Myocyte (in vitro differentiated cells): Measurements from ENCODE around the gene WDR35. TPM values are rescaled to one million over a fixed set of nuclear protein-coding genes. Genes with fewer than 3 reads are reported as not detected.
"Not testable (repeated sequence)": the region's sequence is repeated elsewhere in the genome, so short reads cannot be mapped to it uniquely, and the experiment has no call there.

Experiments used
- DNase-seq: peaks from one replicate; pipeline ENCODE4 v3.0.0-alpha.2; 2012; ENCODE audit warnings: low read depth
- total RNA-seq: library from RNA; depleted of rRNA; stranded (reverse); fragments of >200 nt; gene quantifications from 2 replicates; pipeline ENCODE4 v1.2.3, GENCODE V29; 2014

Gene WDR35
- total RNA-seq, 1 donor from 2014 or later: 10.6 TPM

GRCh38 chr2:19895535-19895934, 94.4 kb downstream of the WDR35 start:
- DNase-seq: no peak

- DNase-seq: no peak
Measured at GRCh38 chr2:19894134-19894792, 95.6 kb downstream of the WDR35 start.

DNA sequence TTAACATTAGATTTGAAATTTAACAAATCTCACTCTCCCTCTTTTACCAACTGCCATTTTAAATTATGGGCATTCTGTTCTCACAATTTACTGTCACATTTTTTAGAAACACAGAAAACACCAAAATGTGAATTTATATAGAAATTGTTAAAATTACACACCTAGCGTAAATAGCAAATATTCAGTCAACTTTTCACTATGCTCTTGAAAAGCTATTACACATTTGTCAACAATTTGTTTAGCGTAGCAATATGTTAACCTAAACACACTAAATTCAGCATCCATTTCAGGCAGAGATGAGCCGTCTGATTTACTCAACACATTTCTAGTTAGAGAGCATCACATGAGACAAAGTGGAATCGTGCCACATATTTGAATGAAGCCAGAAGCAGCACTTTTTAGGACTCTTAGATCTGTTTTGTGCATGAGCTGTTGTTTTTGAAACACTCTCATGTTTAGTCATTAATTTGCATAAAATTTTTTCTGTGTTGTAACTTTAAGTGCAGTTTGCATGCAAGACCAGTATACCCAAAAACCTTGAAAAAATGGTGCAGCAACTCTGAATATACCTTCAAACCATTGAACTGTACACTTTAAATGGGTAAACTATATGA, 96.3 kb downstream of the WDR35 start:
- no peak for DNase-seq

DNA sequence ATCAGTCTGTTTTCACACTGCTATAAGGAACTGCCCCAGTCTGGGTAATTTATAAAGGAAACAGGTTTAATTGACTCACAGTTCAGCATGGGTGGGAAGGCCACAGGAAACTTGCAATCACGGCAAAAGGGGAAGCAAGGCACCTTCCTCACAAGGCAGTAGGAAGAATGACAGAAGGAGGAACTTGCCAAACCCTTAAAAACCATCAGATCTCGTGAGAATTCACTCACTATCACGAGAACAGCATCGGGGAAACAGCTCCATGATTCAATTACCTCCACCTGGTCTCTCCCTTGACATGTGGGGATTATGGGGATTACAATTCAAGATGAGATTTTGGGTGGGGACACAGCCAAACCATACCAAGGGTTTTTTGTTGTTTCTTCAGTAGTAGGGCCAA, 97.9 kb downstream of the WDR35 start:
- not testable (repeated sequence) for DNase-seq

DNA sequence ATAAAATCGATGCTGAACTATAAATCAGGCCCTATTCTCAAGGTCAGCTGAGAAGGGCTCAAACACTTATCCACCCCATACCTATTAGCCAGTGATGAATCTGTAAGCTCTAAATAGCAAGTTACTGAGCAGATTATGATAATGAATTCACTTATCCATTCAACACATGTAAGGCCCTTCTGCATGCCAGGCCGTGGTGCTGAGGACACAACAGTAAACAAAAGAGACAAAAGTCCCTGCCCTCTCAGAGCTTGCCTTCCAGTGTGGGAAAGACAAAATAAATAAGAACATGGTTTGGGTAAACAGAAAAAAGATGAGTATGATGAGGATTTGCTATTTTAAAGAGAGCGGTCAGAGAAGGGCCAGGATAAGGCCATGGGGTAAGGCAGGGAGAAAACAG, 99.8 kb downstream of the WDR35 start:
- DNase-seq: no peak

DNA sequence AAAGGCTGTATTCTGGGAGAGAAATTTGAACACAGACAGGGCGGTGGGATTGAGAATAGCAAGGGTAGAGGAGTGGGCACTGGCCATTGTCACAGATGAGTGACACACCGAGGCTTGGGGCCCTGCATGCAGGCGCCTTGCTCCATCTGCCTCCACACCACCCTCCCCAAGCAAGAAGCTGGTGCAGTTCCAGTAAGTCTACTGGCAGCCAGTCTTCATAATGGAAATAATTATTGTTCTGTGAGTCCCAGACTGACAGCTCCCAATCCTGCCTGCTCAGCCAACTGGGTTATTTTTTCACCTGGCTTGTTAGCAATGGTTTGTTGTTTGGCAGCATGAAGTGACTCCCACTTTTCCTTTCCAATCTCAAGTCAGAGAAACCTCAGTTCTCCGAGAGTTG, 101.1 kb downstream of the WDR35 start:
- DNase-seq: no peak

GRCh38 chr2:19887510-19887909, 102.4 kb downstream of the WDR35 start:
- DNase-seq: no peak

- DNase-seq: no peak
Measured at GRCh38 chr2:19886261-19886660, 103.6 kb downstream of the WDR35 start.

DNA sequence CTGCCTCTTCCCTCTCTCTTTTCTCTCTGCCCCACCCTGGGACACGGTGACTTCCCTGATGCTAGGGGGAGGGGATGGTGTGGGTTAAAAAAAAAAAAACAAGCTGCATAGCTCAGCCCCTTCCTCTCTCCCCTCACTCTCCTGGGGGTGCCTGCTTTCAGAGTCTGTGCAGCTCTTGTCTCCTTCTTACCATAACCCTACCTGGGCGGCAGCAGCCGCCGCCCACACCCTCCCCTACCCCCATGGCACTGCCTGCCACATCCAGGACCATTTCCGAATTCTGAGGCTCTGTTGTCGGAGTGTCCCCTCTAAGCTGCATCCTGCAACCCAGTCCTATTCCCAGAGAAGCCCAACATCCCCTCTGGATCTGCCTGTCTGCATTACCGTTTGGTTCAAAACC, 104.1 kb downstream of the WDR35 start:
- DNase-seq: no peak

DNA sequence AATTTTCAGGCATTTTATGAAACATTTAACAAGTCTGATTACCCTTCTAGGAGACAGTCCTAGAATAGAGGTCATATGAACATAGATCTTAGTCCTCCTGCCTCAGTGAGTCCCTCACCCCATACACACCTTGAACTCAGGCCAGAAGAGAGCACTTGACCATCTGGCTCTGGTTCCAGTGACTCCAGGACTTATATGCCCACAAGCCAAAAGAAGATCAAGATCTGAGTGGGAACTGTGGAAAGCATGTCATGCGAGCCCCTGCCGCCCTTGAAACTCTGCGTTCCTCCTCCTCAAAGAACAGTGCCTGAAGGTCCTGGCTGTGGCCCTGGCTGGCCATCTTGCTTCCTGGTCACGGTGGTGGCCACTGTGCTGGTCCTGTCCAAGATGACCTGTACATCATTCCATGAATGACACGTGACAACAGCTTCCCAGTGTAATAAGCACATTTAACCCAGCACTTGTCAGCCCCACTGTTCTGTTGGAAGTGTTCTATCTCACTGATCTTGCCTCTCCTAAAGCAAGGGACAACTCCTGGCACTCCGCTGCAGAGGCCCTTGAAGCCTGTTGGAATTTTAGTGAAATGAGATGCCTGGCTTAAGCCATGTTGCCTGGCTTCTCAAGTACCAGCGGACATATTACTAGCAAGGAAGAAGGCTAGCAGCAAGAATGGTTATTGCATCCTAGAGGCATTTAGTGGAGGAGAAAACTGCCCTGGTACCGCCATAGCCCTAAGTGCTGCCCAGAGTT, 105.8 kb downstream of the WDR35 start:
- DNase-seq: no peak

GRCh38 chr2:19883486-19883885, 106.4 kb downstream of the WDR35 start:
- no peak for DNase-seq

- no peak for DNase-seq
Measured at GRCh38 chr2:19882286-19882685, 107.6 kb downstream of the WDR35 start.

GRCh38 chr2:19881908-19882265, 108.0 kb downstream of the WDR35 start:
- no peak for DNase-seq

GRCh38 chr2:19881221-19881907, 108.5 kb downstream of the WDR35 start:
- DNase-seq: no peak

DNA sequence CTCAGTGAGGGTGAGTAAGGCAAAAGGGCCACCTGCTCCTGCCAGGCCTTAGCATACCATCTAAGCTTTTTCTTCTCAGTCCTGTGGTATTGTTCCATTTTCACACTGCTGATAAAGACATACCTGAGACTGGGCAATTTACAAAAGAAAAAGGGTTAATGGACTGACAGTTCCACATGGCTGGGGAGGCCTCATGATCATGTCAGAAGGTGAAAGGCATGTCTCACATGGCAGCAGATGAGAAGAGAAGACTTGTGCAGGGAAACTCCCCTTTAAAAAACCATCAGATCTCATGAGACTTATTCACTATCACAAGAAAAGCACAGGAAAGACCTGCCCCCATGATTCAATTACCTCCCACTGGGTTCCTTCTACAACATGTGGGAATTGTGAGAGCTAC, 109.7 kb downstream of the WDR35 start:
- not testable (repeated sequence) for DNase-seq

GRCh38 chr2:19879120-19879519, 110.8 kb downstream of the WDR35 start:
- DNase-seq: no peak

GRCh38 chr2:19878268-19879046, 111.4 kb downstream of the WDR35 start:
- DNase-seq: no peak

DNA sequence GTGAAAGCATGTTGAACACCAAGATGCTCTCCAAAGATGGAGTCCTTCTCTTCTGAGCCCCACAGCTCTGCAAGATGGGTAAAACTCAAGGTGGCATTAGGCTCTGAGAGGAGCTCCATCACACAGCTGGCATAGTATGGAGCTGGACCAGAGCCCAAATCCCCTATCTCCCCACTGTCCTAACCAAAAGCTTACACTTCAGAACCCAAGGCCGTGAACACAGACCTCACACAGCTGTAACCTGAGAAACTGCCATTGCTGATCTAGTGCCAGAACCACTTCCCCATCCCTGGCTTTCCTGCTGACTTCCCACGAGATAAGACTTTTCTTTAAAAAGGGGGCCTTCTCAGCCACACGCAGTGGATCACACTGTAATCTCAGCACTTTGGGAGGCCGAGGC, 113.2 kb downstream of the WDR35 start:
- DNase-seq: no peak

DNA sequence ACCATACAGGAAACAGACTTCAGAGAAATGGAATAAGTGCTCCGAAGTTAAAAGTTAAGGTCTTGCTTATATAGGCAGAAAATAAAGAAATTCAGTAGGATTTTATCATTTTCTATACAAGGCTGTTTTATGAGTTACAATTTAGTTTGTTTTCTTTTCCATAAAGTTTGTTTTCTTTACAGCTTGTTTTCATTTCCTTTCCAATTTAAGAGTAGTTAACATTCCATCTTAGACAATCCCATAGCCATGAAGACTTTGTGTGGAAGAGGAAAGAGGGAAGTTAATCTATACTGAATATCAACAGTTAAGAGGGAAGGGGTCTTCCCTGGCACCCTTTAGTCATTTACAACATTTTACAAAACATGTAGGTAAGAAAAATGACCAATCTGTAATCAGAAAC, 114.6 kb downstream of the WDR35 start:
- DNase-seq: no peak

DNA sequence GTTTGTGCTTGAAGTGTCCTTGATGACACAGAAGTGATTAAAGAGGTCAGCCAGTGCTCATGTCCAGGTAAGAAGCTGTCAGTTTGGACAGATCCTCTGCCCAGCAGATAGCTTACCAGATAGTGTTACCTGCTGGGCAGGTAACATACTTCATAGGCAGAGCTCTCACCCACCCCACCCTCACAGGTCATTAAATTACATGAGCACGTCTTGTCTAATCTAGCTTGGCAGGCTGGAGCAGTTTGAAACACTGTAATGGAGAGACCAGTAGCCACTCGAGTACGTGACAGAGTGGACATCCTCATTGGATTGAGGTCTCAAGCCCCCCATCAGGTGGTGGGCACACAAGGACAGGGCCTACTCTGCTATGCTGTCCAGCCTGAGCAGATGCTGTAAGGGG, 115.2 kb downstream of the WDR35 start:
- no peak for DNase-seq

GRCh38 chr2:19873014-19873413, 116.9 kb downstream of the WDR35 start:
- no peak for DNase-seq
